GM12878 (cell line): Measurements from ENCODE around the gene ADAMTS13. TPM values are rescaled to one million over a fixed set of nuclear protein-coding genes. Genes with fewer than 3 reads are reported as not detected.

Source experiments
- ATAC-seq: fragments of 200-7000 bp; cut with Tn5 transposase; 3 replicates; pipeline ENCODE4 v1.9.1; 2020; ENCODE audit warnings: mild to moderate bottlenecking, moderate library complexity
- BruUV-seq: library from RNA; stranded (reverse); fragments of 400-500 nt; replicated peaks from 2 replicates; lab custom pipeline; 2021; lab: Mats Ljungman, UMichigan
- CTCF ChIA-PET: fragments of 300-600 bp; sonication (Branson Sonifier 250); formaldehyde crosslinking; extraction: SDS; loops from one replicate; lab custom pipeline; 2021; ENCODE audit warnings: inconsistent platforms; lab: Yijun Ruan, JAX
- POLR2A ChIA-PET: fragments of 350-600 bp; formaldehyde crosslinking; extraction: SDS; loops from one replicate; lab custom pipeline; 2021; ENCODE audit warnings: inconsistent platforms; lab: Charles Lee
- RAD21 ChIA-PET: fragments of 300-600 bp; sonication (Branson Sonifier 250); formaldehyde crosslinking; loops from one replicate; lab custom pipeline; 2023; ENCODE audit warnings: antibody characterized with exemption; ENCODE audit not compliant: unreplicated experiment; lab: Charles Lee
- SMC1A ChIA-PET: fragments of 300-600 bp; sonication (Branson Sonifier 250); formaldehyde crosslinking; loops from one replicate; lab custom pipeline; 2023; ENCODE audit not compliant: unreplicated experiment, uncharacterized antibody; lab: Charles Lee
- DNase-seq: peaks from one replicate; pipeline ENCODE4 v3.0.0-alpha.2; 2011; ENCODE audit warnings: low read depth, low spot score
- FAIRE-seq: peaks from 3 replicates; lab custom pipeline; 2011; peaks lifted over from hg19 to GRCh38; lab: Jason Lieb, UNC
- H2AFZ ChIP-seq: 2 replicates; pipeline ENCODE4 v1.6.0; 2011; ENCODE audit warnings: low read depth, low read length, control low read depth; ENCODE audit not compliant: control insufficient read depth
- H3K27ac ChIP-seq: 2 replicates; pipeline ENCODE4 v1.5.1; 2011; ENCODE audit warnings: control low read depth; ENCODE audit not compliant: control insufficient read depth, insufficient read depth
- H3K27me3 ChIP-seq, 2 experiments: replicated peaks in 1 of 2; 2 replicates each; pipeline versions ENCODE4 v1.6.0 to v1.6.1; 2011; ENCODE audit warnings: low read length in 1 of 2; ENCODE audit not compliant: control insufficient read depth in 2 of 2, insufficient read depth in 2 of 2
- H3K36me3 ChIP-seq, 2 experiments: 2 replicates each; pipeline ENCODE4 v1.5.1; 2011; ENCODE audit warnings: low read length in 1 of 2; ENCODE audit not compliant: control insufficient read depth in 2 of 2, insufficient read depth in 2 of 2
- H3K4me1 ChIP-seq: 2 replicates; pipeline ENCODE4 v1.6.1; 2011; ENCODE audit warnings: mild to moderate bottlenecking, low read length, moderate library complexity, mixed read lengths; ENCODE audit not compliant: control insufficient read depth, insufficient read depth
- H3K4me2 ChIP-seq: 2 replicates; pipeline ENCODE4 v1.6.0; 2011; ENCODE audit warnings: control low read depth; ENCODE audit not compliant: control insufficient read depth, insufficient read depth
- H3K4me3 ChIP-seq: fragments of 200-600 bp; sonication (generic); 2 replicates; pipeline ENCODE4 v1.5.1; 2016
- H3K79me2 ChIP-seq: 2 replicates; pipeline ENCODE4 v1.6.0; 2011; ENCODE audit warnings: low read length; ENCODE audit not compliant: control insufficient read depth, insufficient read depth
- H3K9ac ChIP-seq: 2 replicates; pipeline ENCODE4 v1.8.0; 2011; ENCODE audit warnings: low read length, control low read depth, mixed read lengths; ENCODE audit not compliant: control insufficient read depth, insufficient read depth
- H3K9me3 ChIP-seq: replicated peaks from 3 replicates; pipeline ENCODE4 v1.5.1; 2011; ENCODE audit warnings: mild to moderate bottlenecking, low read length; ENCODE audit not compliant: control insufficient read depth, insufficient read depth
- H4K20me1 ChIP-seq: 2 replicates; pipeline ENCODE4 v1.6.0; 2011; ENCODE audit not compliant: control insufficient read depth, insufficient read depth
- SPI1 ChIP-seq: IDR thresholded peaks from 2 replicates; pipeline ENCODE4 v1.6.1; 2011; ENCODE audit warnings: low read depth, mild to moderate bottlenecking, low read length, moderate library complexity, borderline replicate concordance; ENCODE audit not compliant: insufficient read depth
- WGBS: methylation state at CpG from one replicate; pipeline ENCODE4 v1.1.6; 2016; ENCODE audit warnings: low lambda C conversion rate; ENCODE audit not compliant: insufficient replicate concordance, insufficient coverage; ENCODE audit errors: missing lambda C conversion rate; 5-methylcytosine and 5-hydroxymethylcytosine counted together
- in situ Hi-C: fragments of 300-500 bp; cut with MboI; formaldehyde crosslinking; loops from 9 replicates; pipeline ENCODE4 v1.14.3; 2018; ENCODE audit warnings: mixed read lengths
- intact Hi-C: fragments of 100-400 bp; cut with micrococcal nuclease; formaldehyde crosslinking; loops from one replicate; pipeline ENCODE4 v1.14.2; 2022; ENCODE audit not compliant: unreplicated experiment
- polyA plus RNA-seq, 11 experiments: library from polyadenylated mRNA; depleted of rRNA in 4 of 11; unstranded in 6 of 11; stranded (reverse) in 5 of 11; fragments of >200 nt; fragmentation: Nextera tagmentation in 4 of 11; fragmentation: Illumina TruSeq in 1 of 11; extraction: Ambion mirVana in 4 of 11; extraction: Trizol in 1 of 11; gene quantifications; 1 replicate in 1 of 11; 2 replicates in 10 of 11; pipeline versions ENCODE4 v1.2.1 to v1.2.3, GENCODE V29; 2011 to 2016; ENCODE audit warnings: inconsistent platforms in 2 of 11, missing spikeins in 2 of 11, low read depth in 1 of 11
- total RNA-seq, 4 experiments: library from RNA; depleted of rRNA in 3 of 4; stranded (reverse); fragments of >200 nt in 3 of 4; fragmentation: Illumina TruSeq in 1 of 4; extraction: Trizol in 1 of 4; gene quantifications; 2 replicates each; pipeline versions ENCODE4 v1.2.1 to v1.2.3, GENCODE V29; 2013 to 2021
- TF ChIP-seq, protein P1 (sequence below): fragments of 450-650 bp; formaldehyde crosslinking; IDR thresholded peaks from 2 replicates; pipeline ENCODE4 v1.4.0; 2020; ENCODE audit warnings: mild to moderate bottlenecking, moderate library complexity
- TF ChIP-seq, protein P2 (sequence below), 3 experiments: IDR thresholded peaks in 2 of 3; conservative IDR thresholded peaks in 1 of 3; 2 replicates each; pipeline ENCODE4 v1.5.1; 2011; ENCODE audit warnings: low read depth in 3 of 3, low read length in 3 of 3, mild to moderate bottlenecking in 3 of 3, control low read depth in 2 of 3, moderate library complexity in 2 of 3, inconsistent platforms in 1 of 3, mixed read lengths in 1 of 3; ENCODE audit not compliant: control insufficient read depth in 2 of 3, insufficient read depth in 1 of 3; ENCODE audit errors: extremely low read depth in 1 of 3
- TF ChIP-seq, protein P3 (sequence below): fragments of 450-650 bp; IDR thresholded peaks from 2 replicates; pipeline ENCODE4 v1.6.1; 2018; ENCODE audit warnings: borderline replicate concordance, mild to moderate bottlenecking; ENCODE audit not compliant: partially characterized antibody
- TF ChIP-seq, protein P4 (sequence below): IDR thresholded peaks from 2 replicates; pipeline ENCODE4 v1.6.1; 2011; ENCODE audit warnings: low read depth, low read length, improper control_type of control experiment, borderline replicate concordance

Gene ADAMTS13
- total and polyA plus RNA-seq, 10 of the 15 experiments (the other 5 are each of a cell fraction or from before 2014, with no cell fraction given) = 0.08 to 2.4 (median 0.28) TPM

DNA sequence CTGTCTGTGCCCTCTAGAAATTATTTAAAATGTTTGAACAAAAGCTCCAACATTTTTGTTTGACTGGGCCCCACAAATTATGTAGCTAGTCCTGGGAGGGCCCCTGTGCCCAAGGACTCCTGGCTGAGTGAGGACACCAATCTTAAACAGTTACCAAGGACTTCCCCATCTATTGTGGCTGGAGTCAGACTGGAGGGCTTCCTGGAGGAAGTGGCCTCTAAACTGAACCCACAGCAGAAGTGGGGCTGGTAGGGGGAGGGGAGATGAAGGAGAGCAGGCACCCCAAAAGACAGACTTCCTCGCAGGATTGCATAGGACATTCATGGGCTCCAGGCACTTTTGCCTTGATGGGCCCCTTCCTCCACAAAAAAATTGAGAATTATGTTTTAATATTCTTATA is 8.1 kb downstream of the ADAMTS13 start:
- Histone ChIP-seq H3K27ac (no peak overlapping the region), H3K9ac (no peak overlapping the region), H3K36me3 (no peaks in the 10 kb centered on the region), H3K4me2 (no peak overlapping the region), H4K20me1 (no peaks in the 10 kb centered on the region), H3K9me3 (no peaks in the 10 kb centered on the region; the same call in 2 of the 3 replicates), H3K4me1 (no peaks in the 10 kb centered on the region), H2AFZ (no peak overlapping the region), H3K79me2 (no peaks in the 10 kb centered on the region), H3K27me3 (no peaks in the 10 kb centered on the region; a peak in 1 of 4 replicates), H3K4me3 (no peak overlapping the region)
- ChIA-PET CTCF (interaction anchor here (0.7 to 1.0 kb wide), 2 partner anchors 9 to 15 kb away, joined by 3 to 5 read pairs; no protein-coding TSS in a partner anchor), RAD21 (no interaction called here), POLR2A (interaction anchor here (0.7 kb wide), 2 partner anchors 13 to 33 kb away, joined by 3 to 4 read pairs; no protein-coding TSS in a partner anchor), SMC1A (no interaction called here)
- FAIRE-seq (no peak), ATAC-seq (no peak), DNase-seq (no peak)
- in situ Hi-C loops = no loop called here
- WGBS = 35% methylated on average over 1 of the region's 1 CpG
- intact Hi-C loops = no loop called here
- TF ChIP-seq SPI1 = peak; percentile 13; the same call in 1 of the 2 replicates
- TF ChIP-seq, protein P1, sequence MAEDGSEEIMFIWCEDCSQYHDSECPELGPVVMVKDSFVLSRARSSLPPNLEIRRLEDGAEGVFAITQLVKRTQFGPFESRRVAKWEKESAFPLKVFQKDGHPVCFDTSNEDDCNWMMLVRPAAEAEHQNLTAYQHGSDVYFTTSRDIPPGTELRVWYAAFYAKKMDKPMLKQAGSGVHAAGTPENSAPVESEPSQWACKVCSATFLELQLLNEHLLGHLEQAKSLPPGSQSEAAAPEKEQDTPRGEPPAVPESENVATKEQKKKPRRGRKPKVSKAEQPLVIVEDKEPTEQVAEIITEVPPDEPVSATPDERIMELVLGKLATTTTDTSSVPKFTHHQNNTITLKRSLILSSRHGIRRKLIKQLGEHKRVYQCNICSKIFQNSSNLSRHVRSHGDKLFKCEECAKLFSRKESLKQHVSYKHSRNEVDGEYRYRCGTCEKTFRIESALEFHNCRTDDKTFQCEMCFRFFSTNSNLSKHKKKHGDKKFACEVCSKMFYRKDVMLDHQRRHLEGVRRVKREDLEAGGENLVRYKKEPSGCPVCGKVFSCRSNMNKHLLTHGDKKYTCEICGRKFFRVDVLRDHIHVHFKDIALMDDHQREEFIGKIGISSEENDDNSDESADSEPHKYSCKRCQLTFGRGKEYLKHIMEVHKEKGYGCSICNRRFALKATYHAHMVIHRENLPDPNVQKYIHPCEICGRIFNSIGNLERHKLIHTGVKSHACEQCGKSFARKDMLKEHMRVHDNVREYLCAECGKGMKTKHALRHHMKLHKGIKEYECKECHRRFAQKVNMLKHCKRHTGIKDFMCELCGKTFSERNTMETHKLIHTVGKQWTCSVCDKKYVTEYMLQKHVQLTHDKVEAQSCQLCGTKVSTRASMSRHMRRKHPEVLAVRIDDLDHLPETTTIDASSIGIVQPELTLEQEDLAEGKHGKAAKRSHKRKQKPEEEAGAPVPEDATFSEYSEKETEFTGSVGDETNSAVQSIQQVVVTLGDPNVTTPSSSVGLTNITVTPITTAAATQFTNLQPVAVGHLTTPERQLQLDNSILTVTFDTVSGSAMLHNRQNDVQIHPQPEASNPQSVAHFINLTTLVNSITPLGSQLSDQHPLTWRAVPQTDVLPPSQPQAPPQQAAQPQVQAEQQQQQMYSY (CRISPR knock-in tag) = no peak
- no TSS peak for BruUV-seq

DNA sequence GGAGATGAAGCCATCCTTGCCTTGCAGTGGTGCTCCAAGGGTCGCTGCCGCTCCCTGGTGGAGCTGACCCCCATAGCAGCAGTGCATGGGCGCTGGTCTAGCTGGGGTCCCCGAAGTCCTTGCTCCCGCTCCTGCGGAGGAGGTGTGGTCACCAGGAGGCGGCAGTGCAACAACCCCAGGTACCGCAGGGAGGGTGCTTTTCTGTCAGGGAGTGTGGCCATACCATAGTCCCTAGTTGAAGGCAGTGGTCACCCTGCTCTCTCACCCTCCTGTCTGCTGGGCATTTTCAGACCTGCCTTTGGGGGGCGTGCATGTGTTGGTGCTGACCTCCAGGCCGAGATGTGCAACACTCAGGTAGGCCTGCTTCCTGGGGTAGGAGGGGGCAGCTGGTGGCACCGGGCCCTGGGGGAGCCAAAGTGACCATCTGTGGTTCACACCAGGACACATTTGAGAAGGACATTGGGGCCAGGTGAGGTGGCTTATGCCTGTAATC is 11.2 kb downstream of the ADAMTS13 start:
- Histone ChIP-seq H3K4me3 (no peak overlapping the region), H3K9ac (no peak overlapping the region), H3K4me2 (no peak overlapping the region), H3K4me1 (no peaks in the 10 kb centered on the region), H4K20me1 (no peaks in the 10 kb centered on the region), H3K79me2 (no peaks in the 10 kb centered on the region), H2AFZ (no peak overlapping the region), H3K9me3 (no peaks in the 10 kb centered on the region; the same call in 2 of the 3 replicates), H3K36me3 (no peaks in the 10 kb centered on the region), H3K27ac (no peak overlapping the region), H3K27me3 (no peaks in the 10 kb centered on the region)
- DNase-seq (no peak), FAIRE-seq (no peak), ATAC-seq (no peak)
- BruUV-seq = no TSS peak
- in situ Hi-C loops (no loop called here), intact Hi-C loops (no loop called here)
- WGBS = 58% methylated on average over 11 of the region's 11 CpGs
- POLR2A ChIA-PET = no interaction called here
- CTCF ChIA-PET = no interaction called here
- SMC1A ChIA-PET = no interaction called here
- RAD21 ChIA-PET = no interaction called here
- TF ChIP-seq, protein P2, sequence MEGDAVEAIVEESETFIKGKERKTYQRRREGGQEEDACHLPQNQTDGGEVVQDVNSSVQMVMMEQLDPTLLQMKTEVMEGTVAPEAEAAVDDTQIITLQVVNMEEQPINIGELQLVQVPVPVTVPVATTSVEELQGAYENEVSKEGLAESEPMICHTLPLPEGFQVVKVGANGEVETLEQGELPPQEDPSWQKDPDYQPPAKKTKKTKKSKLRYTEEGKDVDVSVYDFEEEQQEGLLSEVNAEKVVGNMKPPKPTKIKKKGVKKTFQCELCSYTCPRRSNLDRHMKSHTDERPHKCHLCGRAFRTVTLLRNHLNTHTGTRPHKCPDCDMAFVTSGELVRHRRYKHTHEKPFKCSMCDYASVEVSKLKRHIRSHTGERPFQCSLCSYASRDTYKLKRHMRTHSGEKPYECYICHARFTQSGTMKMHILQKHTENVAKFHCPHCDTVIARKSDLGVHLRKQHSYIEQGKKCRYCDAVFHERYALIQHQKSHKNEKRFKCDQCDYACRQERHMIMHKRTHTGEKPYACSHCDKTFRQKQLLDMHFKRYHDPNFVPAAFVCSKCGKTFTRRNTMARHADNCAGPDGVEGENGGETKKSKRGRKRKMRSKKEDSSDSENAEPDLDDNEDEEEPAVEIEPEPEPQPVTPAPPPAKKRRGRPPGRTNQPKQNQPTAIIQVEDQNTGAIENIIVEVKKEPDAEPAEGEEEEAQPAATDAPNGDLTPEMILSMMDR (IDR thresholded peaks at IDR 0.05 in 2 of 3, conservative IDR thresholded peaks at IDR 0.05 in 1 of 3; ENCODE audit: control insufficient read depth in 2 of 3, extremely low read depth in 1 of 3, insufficient read depth in 1 of 3, low read depth in 3 of 3, low read length in 3 of 3) = peak in 1 of 3 experiments; percentile 7; a peak in 1 of 6 replicates
- TF ChIP-seq, protein P3, sequence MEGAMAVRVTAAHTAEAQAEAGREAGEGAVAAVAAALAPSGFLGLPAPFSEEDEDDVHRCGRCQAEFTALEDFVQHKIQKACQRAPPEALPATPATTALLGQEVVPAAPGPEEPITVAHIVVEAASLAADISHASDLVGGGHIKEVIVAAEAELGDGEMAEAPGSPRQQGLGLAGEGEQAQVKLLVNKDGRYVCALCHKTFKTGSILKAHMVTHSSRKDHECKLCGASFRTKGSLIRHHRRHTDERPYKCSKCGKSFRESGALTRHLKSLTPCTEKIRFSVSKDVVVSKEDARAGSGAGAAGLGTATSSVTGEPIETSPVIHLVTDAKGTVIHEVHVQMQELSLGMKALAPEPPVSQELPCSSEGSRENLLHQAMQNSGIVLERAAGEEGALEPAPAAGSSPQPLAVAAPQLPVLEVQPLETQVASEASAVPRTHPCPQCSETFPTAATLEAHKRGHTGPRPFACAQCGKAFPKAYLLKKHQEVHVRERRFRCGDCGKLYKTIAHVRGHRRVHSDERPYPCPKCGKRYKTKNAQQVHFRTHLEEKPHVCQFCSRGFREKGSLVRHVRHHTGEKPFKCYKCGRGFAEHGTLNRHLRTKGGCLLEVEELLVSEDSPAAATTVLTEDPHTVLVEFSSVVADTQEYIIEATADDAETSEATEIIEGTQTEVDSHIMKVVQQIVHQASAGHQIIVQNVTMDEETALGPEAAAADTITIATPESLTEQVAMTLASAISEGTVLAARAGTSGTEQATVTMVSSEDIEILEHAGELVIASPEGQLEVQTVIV = no peak
- TF ChIP-seq, protein P4, sequence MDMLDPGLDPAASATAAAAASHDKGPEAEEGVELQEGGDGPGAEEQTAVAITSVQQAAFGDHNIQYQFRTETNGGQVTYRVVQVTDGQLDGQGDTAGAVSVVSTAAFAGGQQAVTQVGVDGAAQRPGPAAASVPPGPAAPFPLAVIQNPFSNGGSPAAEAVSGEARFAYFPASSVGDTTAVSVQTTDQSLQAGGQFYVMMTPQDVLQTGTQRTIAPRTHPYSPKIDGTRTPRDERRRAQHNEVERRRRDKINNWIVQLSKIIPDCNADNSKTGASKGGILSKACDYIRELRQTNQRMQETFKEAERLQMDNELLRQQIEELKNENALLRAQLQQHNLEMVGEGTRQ = no peak
